Spleen (tissue), 11 donors: Measurements from ENCODE around the gene SPATA19. TPM values are rescaled to one million over a fixed set of nuclear protein-coding genes. Genes with fewer than 3 reads are reported as not detected.
A peak's percentile ranks its signal among the peaks of the same experiment; 100 is the strongest.

Experiments used
- DNase-seq: peaks from one replicate; pipeline ENCODE4 v3.0.0-alpha.2; 2020
- H3K27ac ChIP-seq, 8 donors: fragments of 200-600 bp; sonication (generic) in 7 of 8; 1 replicate in 4 of 8; 2 replicates in 4 of 8; pipeline versions ENCODE4 v1.5.0 to v1.8.0; 2016 to 2021; ENCODE audit warnings: inconsistent platforms in 4 of 8, mild to moderate bottlenecking in 4 of 8, moderate library complexity in 1 of 8
- H3K27me3 ChIP-seq, 7 donors: fragments of 200-600 bp; sonication (generic) in 6 of 7; replicated peaks in 1 of 7; 1 replicate in 4 of 7; 2 replicates in 3 of 7; pipeline versions ENCODE4 v1.5.0 to v1.8.0; 2016 to 2021; ENCODE audit warnings: inconsistent platforms in 3 of 7, mild to moderate bottlenecking in 1 of 7
- H3K36me3 ChIP-seq, 6 donors: fragments of 200-600 bp; sonication (generic) in 5 of 6; 1 replicate in 4 of 6; 2 replicates in 2 of 6; pipeline versions ENCODE4 v1.5.0 to v1.8.0; 2016 to 2021; ENCODE audit warnings: inconsistent platforms in 2 of 6
- H3K4me1 ChIP-seq, 6 donors: fragments of 200-600 bp; sonication (generic) in 5 of 6; 1 replicate in 3 of 6; 2 replicates in 3 of 6; pipeline versions ENCODE4 v1.5.0 to v1.8.0; 2016 to 2021; ENCODE audit warnings: inconsistent platforms in 3 of 6
- H3K4me3 ChIP-seq, 8 donors: fragments of 200-600 bp; sonication (generic) in 7 of 8; 1 replicate in 4 of 8; 2 replicates in 4 of 8; pipeline versions ENCODE4 v1.5.0 to v1.8.0; 2016 to 2021; ENCODE audit warnings: inconsistent platforms in 4 of 8, mild to moderate bottlenecking in 4 of 8, moderate library complexity in 2 of 8
- H3K9me3 ChIP-seq, 8 donors: fragments of 200-600 bp; sonication (generic) in 7 of 8; 1 replicate in 4 of 8; 2 replicates in 4 of 8; pipeline versions ENCODE4 v1.5.0 to v1.8.0; 2016 to 2021; ENCODE audit warnings: inconsistent platforms in 4 of 8
- CTCF ChIP-seq, 11 experiments: fragments of 200-600 bp in 7 of 11; fragments of 450-650 bp in 4 of 11; sonication (generic) in 4 of 11; IDR thresholded peaks in 8 of 11; conservative IDR thresholded peaks in 3 of 11; 1 replicate in 7 of 11; 2 replicates in 4 of 11; pipeline versions ENCODE4 v1.4.0 to v1.8.0; 2016 to 2021; ENCODE audit warnings: antibody characterized with exemption in 11 of 11, inconsistent platforms in 4 of 11, mild to moderate bottlenecking in 1 of 11
- POLR2A ChIP-seq, 3 donors: fragments of 450-650 bp; IDR thresholded peaks; one replicate each; pipeline ENCODE4 v1.5.1; 2017; ENCODE audit warnings: antibody characterized with exemption in 3 of 3, mild to moderate bottlenecking in 1 of 3
- POLR2AphosphoS5 ChIP-seq, 3 donors: sonication (generic); formaldehyde crosslinking; IDR thresholded peaks; one replicate each; pipeline ENCODE4 v1.5.1; 2017; ENCODE audit warnings: antibody characterized with exemption in 3 of 3
- WGBS, 5 donors: extraction: QIAGEN DNeasy Blood & Tissue Kit in 3 of 5; methylation state at CpG; one replicate each; pipeline versions ENCODE4 v1.1.5 to v1.1.7; 2013 to 2018; 5-methylcytosine and 5-hydroxymethylcytosine counted together
- intact Hi-C: fragments of 100-400 bp; cut with DNase I; formaldehyde crosslinking; loops from one replicate; pipeline ENCODE4 v1.15.0; 2023; ENCODE audit warnings: low total_unique reads
- polyA plus RNA-seq, 3 donors: library from polyadenylated mRNA; stranded (reverse); fragments of 200-250 nt; gene quantifications; one replicate each; pipeline ENCODE4 v1.2.1, GENCODE V29; 2013
- total RNA-seq, 7 donors: library from RNA; depleted of rRNA in 3 of 7; stranded (reverse); fragments of >200 nt in 3 of 7; fragmentation: NEBNext Ultra II Directional in 4 of 7; extraction: Animal tissue kit (Norgen Biotek cat#: 25700) in 4 of 7; gene quantifications; one replicate each; pipeline versions ENCODE4 v1.1.0 to v1.2.1, GENCODE V29; 2016 to 2021
- donor health status: healthy with polysubstance abuse.
- donor health status: DM: no; HTN: no; CAD: no; lungs with moderate emphysema.
- donor health status: DM: no; HTN: no; CAD: no.
- donor health status: Bipolar disorder and iron deficiency.
- donor health status: healthy.
- donor health status: DM: no; HTN: no; CAD: no.
- donor health status: DM: yes; HTN: yes; CAD: no.

Gene SPATA19
- total and polyA plus RNA-seq, 10 donors, result 0.15 TPM; not detected in 9

- Histone ChIP-seq H3K27ac (no peak overlapping the region), H3K9me3 (no peaks in the 10 kb centered on the region), H3K4me1 (peaks cover 0 to 7% (median under 1%) of the 10 kb centered on the region in 6 donors), H3K27me3 (peaks cover 0 to 11% (median 0%) of the 10 kb centered on the region in 7 donors), H3K36me3 (no peaks in the 10 kb centered on the region), H3K4me3 (no peak overlapping the region)
- no peak for DNase-seq
- 78 to 83% (median 81%) methylated on average over 7 to 8 of the region's 8 CpGs for WGBS, 5 donors
- intact Hi-C loops, result no loop called here
- TF ChIP-seq POLR2AphosphoS5 (IDR thresholded peaks at IDR 0.05), result no peak
- TF ChIP-seq POLR2A (IDR thresholded peaks at IDR 0.05), result no peak
- no peak for TF ChIP-seq CTCF (IDR thresholded peaks at IDR 0.05 in 8 of 11, conservative IDR thresholded peaks at IDR 0.05 in 3 of 11)
These were observed 30.7 kb downstream of the SPATA19 start for GRCh38 chr11:133814588-133815100.

DNA sequence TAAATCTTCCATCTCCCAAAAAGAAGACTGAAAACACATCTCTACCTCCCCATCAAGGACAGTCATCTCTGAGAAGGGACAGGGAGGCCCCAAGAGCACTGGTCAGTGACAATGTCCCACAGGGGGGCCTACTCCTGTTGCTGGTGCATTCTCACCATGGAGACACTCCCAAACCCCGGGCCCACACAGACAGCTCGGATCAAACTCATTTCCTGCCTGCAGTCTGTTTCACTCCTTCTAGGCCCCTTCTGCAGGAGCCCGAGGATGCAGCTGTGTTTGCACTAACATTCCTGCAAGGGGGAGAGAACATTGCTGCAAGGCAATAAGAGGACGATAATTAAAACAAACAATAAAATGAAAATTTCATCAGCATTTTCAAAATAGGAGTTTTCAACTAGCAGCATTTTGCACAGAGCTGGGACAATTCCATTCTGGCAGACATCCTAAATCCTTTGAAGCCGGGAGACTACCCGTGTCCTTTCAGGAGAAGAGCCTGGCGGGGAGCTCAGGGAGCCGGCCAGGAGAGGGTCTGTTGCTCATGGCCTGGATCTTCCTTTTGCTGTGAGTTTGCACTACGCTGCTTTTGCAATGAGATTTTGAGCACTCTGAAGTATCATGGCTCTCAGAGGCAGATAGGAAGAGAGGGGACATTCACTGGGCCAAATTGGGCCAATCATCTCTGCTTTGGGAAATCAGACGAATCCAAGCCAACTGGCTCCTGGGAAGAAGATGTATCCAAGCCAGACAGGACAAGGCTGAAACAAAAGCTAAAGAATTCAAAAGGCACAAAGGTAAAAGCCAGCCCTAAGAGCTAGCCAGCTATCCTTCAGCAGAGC is 33.2 kb downstream of the SPATA19 start:
- WGBS, 5 donors, result 71 to 75% (median 73%) methylated on average over 10 of the region's 10 CpGs
- Histone ChIP-seq H3K27ac (no peak overlapping the region), H3K36me3 (no peaks in the 10 kb centered on the region), H3K9me3 (no peaks in the 10 kb centered on the region), H3K4me3 (no peak overlapping the region), H3K4me1 (peaks cover 0 to 14% (median 3%) of the 10 kb centered on the region in 6 donors), H3K27me3 (peaks cover 0 to 11% (median 0%) of the 10 kb centered on the region in 7 donors)
- no peak for DNase-seq
- no peak for TF ChIP-seq POLR2AphosphoS5 (IDR thresholded peaks at IDR 0.05)
- no peak for TF ChIP-seq CTCF (IDR thresholded peaks at IDR 0.05 in 8 of 11, conservative IDR thresholded peaks at IDR 0.05 in 3 of 11)
- TF ChIP-seq POLR2A (IDR thresholded peaks at IDR 0.05), result no peak
- intact Hi-C loops, result no loop called here

GRCh38 chr11:133810766-133811165 is 34.5 kb downstream of the SPATA19 start:
- peaks cover 0 to 9% (median 0%) of the 10 kb centered on the region in 7 donors for H3K27me3 ChIP-seq
- intact Hi-C loops, result no loop called here
- H3K36me3 ChIP-seq, result no peaks in the 10 kb centered on the region
- peaks cover 0 to 14% (median 3%) of the 10 kb centered on the region in 6 donors for H3K4me1 ChIP-seq
- TF ChIP-seq POLR2A (IDR thresholded peaks at IDR 0.05), result no peak
- no peak for TF ChIP-seq CTCF (IDR thresholded peaks at IDR 0.05 in 8 of 11, conservative IDR thresholded peaks at IDR 0.05 in 3 of 11)
- TF ChIP-seq POLR2AphosphoS5 (IDR thresholded peaks at IDR 0.05), result no peak
- peak overlapping the region in 6 of 8 donors; percentile 24 to 80 (median 53) for H3K27ac ChIP-seq
- H3K9me3 ChIP-seq, result no peaks in the 10 kb centered on the region
- DNase-seq, result no peak
- WGBS, 5 donors, result 77 to 84% (median 82%) methylated on average over 7 of the region's 7 CpGs
- no peak overlapping the region for H3K4me3 ChIP-seq
